Neural progenitor cell (in vitro differentiated cells): ENCODE results near the gene CRIM1.

Experiments
- CTCF ChIP-seq: fragments of 200-600 bp; sonication (generic); IDR thresholded peaks from 2 replicates; pipeline ENCODE4 v1.5.1; 2017; ENCODE audit warnings: antibody characterized with exemption, mild to moderate bottlenecking
- EZH2 ChIP-seq: fragments of 200-600 bp; sonication (generic); IDR thresholded peaks from 2 replicates; pipeline ENCODE4 v1.6.1; 2017; ENCODE audit warnings: antibody characterized with exemption, mild to moderate bottlenecking, moderate library complexity
- EZH2phosphoT487 ChIP-seq: fragments of 200-600 bp; sonication (generic); IDR thresholded peaks from 2 replicates; pipeline ENCODE4 v1.6.1; 2017; ENCODE audit warnings: antibody characterized with exemption

GRCh38 chr2:36425608-36426355 is 70.2 kb downstream of the CRIM1 start:
- TF ChIP-seq CTCF, result no peak
- no peak for TF ChIP-seq EZH2
- no peak for TF ChIP-seq EZH2phosphoT487
